GM19395 (cell line): ENCODE results near the gene PHETA1.
"Not testable (repeated sequence)": the region's sequence is repeated elsewhere in the genome, so short reads cannot be mapped to it uniquely, and the experiment has no call there.

Experiments used
- ATAC-seq: cut with Tn5 transposase; IDR thresholded peaks from one replicate; pipeline ENCODE4 v1.9.1; 2021; ENCODE audit warnings: mild to moderate bottlenecking, moderate library complexity; ENCODE audit not compliant: unreplicated experiment

The PHETA1 gene

DNA sequence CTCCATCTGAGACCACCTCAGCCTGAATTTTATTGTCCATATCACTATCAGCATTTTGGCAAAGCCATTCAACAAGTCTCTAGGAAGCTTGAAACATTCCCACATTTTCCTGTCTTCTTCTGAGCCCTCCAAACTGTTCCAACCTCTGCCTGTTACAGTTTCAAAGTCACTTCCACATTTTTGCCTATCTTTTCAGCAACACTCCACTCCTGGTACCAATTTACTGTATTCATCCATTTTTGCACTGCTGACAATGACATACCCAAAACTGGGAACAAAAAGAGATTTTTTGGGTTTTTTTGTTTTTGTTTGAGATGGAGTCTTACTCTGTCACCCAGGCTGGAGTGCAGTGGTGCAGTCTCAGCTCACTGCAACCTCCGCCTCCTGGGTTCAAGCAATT, 4.3 kb upstream of the PHETA1 start:
- ATAC-seq: not testable (repeated sequence)

DNA sequence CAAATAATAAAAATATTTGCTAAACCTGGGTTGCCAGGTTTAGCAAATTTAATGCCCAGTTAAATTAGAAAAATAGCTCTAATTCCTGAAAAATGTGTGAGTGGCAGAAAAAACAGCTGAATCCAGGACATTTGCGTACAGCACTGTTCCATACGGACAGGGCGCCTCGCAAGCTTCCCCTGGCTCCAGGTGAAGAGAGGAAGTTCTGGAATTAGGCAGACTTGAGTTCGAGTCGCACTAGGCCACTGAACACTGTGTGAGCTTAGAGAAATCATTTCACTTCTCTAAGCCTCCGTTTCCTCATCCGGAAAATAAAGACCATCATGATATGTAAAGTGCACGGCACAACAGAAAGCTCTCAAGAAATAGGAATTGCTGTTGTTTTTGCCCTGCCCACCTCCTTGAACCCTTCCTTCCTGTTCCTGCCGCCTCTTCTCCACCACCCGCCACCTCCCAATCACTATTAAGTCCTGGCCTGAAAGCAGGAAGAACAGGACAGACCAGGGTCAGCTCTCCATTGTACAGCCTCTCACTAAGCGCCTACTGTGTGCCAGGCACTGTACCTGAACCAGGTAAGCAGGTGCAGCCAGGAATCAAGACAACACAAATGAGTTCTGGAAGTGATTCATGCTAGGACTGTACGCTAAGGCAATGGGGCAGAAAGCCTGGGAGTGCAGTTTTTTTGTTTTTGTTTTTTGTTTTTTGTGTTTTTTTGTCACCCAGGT, 763 bp upstream of the PHETA1 start:
- no peak for ATAC-seq

DNA sequence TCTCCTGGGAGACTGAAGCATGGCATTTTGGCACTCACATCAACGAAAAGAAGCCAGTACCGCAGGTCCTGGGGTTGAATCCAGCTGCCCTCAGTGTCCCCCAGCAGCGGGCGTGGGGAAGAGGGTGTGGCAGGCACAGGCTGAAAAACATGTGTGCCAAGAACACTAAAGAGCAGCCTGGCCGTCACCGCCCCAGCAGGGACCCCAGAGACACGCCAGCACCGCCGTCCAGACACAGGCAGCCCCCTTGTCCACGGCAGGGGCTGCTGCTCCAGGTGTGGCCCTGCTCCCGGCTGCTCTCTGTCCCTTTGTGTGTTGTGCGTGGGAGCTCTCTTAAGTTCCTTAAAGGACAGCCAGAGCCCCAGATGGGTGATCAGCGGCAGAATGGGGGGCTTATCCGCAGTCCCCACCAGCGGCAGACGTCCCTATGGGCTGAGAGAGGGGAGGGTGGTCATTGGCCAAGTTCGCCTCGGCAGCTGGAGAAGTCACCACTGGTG, 556 bp downstream of the PHETA1 start:
- ATAC-seq: no peak

DNA sequence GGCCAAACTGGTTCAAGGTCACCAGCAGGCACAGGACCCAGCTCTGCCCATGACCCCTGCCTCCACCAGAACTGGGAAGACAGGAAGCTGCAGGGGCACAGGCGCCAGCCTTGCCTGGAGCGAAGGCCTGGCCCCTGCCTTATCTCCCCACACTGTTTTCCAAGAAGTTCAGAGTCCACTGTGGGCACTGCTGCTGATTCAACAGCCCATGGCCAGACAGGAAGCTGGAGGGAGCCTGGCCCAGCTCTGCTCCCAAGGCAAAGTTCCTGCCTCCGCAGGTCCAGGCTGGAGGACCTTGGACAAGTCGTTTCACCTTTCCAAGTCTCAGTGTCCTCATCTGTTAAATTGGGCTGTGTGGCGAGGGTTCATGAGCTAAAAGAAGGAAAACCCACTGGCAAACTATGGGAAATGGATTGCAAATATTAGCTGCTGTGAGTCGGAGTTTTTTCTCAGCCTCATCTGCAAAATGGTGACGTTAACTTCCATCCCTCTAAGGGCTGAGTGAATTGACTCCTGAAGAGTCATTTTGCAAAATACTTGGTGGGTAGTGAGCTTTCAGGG, 1.2 kb downstream of the PHETA1 start:
- no peak for ATAC-seq

DNA sequence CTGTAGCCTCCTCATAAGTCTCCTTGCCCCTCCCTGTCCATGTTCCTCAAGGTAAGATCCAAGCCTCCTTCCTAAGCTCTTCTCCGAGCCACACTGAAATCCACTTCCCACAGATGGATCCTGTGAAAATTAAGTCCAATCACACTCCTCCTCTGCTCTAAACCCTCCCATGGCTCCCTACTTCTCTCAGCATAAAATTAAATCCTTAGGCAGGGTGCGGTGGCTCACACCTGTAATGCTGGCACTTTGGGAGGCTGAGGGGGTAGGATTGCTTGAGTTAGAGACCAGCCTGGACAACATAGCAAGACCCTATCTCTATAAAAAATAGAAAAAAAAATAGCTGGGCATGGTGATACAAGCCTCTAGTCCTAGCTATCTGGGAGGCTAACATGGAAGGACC, 2.3 kb downstream of the PHETA1 start:
- ATAC-seq: no peak

DNA sequence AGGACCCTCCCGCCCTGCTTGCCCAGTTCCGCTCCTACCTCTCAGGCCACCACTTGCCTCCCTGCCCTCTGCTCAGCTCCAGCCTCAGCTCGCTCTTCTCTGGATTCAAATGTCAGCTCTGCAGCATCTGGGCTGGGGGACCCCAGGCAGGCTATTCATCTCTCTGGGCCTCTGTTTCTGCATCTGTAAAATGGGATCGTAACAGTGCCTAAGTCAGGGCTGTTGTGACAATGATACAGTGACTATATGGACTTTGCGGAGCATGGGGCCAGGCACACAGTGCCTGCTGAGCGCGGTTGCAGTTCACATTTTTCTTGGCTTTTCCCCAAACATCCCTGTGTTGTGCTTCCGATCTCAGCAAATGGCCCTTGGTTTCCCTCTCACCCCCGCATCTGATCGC, 2.8 kb downstream of the PHETA1 start:
- no peak for ATAC-seq

DNA sequence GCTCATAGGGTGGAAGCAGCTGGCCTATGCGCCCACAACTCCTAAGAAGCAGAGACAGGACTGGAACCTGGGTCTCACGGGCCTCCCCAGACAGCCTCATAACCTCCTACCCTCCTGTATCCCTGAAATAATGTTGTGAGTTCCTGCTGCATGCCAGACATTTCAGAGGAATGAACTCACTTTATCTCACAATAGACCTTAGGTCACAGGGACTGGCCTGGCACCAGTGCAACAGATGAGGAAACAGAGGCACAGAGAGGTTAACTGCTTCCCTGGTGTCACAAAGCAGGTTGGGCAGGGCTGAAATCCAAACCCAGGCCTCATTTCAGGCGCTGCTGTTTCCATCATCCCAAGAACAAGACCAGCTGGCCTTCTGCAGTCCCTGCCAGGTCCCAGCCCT, 5.3 kb downstream of the PHETA1 start:
- ATAC-seq: no peak

DNA sequence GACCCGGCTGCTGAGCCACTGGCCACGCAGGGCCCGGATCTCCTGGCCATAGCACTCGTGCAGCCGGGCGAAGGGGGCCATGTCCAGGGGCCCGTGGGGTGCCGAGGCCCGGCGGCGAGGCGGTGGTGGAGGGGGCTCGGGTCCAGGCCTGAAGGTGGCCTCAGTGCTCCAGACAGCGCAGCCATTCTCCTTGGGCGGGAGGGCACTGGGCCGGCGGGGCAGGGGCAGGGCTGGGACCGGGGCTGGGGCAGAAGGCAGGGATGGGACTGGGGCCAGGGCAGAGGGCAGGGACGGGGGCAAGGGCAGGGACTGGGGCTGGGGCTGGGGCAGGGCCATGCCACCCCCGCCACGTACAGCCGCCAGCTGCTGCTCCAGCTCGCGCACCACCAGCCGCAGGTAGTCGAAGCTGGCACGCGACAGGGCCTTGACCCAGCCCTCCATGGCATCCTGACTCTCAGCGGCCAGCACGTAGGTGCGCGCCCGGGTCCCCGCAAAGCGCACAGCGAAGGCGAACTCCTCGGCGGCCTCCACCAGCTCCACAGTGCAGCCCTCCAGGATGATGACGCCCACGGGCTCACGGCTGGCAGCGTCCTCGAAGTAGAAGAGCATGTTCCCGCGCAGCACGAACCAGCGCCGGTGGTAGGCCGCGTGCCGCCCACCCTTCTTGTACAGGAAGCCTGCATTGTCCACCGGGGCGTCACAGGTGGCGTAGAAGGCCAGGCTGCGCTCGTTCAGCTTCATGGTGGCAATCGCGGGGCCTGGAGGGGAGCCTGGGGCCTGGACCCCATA, 6.0 kb downstream of the PHETA1 start:
- no peak for ATAC-seq

DNA sequence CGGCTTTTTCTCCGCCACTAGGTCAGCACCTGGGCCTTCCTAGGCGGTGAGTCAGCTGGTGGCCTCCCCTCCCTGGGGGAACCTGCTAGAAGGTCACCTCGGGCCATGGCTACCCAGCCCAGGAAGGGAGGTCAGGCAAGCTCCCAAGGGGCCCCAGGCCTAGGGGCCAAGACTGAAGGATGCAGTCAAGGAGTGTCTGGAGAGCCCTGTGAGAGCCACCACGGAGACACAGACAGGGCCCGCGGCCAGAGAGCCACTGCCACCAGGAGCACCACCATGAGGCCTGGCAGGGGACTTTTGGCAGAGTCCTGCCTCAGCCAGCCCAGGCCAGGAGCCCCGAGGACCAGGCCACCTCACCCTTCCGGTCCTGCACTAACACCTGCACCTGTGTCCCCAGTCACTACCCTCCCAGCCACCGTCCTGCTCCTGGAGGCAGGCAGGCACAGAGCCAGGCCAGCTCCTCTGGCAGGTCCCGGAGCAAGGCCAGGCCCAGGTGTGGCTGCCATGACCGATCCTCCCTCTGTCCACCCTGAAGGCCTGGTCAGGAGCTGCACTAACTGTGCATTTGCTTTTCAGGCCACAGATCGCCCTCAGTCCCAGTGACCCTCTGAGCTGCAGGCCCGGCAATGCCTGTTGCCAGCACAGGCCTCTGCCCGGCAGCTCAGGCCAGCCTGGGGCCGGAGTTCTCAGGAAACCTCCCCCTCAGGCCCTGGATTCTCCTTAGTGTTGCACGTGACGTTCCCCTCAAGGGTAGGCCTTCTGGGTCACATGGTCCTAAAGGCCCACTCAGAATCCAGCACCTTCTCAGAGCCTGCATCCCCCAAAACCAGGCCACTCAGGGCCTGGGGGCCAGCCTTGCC, 6.9 kb downstream of the PHETA1 start:
- ATAC-seq: no peak

DNA sequence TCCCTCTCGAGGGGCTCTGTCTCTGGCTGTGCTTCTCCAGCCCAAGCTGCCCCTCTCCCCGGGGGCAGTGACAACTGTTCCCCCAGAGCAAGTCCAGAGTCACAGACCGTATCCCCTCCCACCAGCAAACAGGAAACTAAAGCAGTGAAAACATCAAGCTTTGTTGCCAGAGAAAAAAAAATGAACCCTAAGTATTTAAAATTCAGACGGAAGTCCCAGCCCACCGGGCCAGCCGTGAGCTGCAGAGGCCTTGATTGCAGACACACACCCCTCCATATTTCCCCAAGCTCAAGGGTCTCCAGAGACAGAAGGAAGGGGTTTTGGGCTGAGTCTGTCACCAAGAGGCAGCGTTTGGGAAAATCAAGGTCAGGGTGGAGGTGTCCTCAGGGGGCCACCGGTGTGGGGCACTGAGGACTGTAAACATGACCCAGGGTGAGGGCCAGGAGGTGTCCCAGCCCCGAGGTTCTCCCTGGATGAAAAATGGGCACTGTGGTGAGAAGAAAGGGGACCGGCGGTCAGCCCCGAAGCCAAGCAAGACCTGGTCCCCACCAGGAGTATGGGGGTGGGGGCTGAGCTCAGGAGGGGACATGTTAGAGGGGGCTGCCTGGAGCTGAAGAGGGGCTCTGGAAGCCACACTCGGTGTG, 7.7 kb downstream of the PHETA1 start:
- ATAC-seq: no peak

DNA sequence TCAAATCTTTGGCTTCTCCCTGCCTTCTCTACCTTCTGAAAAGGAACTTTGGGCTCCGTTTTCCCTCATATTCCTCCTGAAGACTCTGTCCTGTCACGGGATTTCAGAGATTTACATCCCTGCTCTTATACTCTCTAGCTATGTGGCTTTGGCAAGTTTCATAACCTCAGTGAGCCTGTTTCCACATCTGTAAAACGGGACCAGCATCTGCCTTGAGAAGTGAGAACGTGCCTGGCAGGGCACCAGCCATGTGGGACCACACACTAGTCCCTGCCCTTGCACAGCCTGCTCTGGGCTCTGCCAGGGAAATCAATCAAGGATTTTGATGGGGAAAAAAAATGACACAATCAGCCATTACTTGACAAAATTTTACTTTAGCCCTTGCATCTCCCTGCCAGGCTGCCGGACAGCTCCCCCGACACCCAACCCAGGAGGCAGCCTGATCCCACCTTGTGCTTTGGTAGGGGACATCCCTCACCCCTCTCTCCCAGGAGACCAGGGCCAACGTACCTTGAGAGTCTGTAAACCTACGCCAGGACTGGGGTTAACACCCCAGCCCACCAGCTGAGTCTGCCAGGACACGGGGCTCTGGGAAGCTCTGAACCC, 8.5 kb downstream of the PHETA1 start:
- no peak for ATAC-seq

DNA sequence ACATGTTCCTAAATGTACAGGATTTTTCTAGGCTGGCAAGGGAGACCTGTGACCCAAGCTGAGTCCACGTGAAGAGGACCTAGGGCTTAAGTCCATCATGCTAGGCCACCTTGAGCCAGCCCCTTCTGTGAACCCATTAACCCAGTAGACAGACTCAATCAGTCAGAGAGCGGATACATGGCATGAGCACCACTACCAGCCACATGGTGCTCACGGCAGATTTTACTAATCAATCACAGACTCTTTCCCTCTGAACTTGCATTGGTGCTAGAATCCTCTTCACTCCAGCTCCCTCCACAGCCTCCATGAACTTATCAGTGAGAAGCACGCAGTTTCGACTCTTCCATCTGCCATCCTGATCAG, 9.0 kb downstream of the PHETA1 start:
- no peak for ATAC-seq

DNA sequence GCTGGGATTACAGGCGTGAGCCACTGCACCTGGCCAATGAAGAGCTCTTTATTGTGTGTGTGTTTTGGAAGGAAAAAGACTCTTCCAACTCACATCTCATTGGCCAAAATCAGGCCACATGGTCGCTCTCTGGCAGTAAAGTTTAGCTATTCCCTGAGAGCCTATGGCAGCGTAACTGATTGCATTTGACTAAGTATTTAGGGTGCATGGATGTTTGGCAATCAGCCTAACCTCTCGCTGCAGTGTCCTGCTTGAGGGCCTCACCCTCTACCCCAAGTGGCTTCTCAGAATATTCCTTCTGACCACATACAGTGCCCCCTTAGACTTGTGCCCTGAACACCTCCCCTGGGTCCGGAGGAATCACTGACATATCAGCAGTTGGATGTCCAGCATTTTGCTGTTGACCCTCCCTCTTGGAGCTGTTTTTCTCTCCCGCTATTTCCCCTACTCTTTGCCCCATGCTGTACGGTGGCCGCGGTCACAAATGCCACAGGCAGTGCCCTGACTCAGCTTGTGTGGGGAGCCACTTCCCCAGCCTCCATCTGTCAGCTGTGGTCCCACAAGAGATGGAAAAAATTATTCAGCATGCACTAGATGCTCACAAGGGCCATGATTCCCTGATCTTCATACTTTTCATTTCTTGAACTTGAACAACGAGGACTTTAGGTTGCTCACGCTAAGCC, 9.5 kb downstream of the PHETA1 start:
- no peak for ATAC-seq

DNA sequence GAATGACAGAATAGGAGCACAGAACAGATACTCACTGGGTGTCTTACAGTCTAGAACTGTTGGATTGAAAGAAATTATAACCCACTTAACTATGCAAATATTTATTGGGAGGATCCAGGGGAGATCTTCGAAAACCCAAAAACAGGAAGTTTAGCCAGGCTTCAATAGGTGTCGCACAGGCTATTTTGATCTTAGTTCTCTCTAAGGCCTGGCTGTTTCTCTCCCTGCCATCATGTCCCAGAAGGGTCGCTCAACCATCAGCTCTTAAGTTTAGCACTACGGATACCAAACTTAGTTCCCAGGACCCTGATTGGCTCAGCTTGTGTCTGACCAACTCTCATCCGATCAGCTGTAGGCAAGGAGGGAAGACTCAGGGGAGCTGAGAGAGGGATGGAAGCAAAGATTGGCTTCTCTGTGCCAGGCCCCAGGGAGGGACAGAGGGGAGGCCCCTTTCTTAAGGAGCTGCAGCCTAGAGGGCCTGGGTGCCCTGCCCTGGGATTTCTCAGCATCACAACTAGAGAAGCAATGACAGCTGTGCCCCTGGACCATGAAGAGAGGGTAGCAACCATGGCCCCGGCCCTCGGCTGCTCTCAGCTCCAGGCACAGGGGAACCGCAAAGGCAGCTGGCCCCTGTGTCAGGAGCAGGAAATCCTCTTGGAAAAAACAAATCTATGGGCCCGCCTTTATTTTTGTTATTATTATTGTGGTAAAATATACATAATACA, 13.5 kb downstream of the PHETA1 start:
- no peak for ATAC-seq

DNA sequence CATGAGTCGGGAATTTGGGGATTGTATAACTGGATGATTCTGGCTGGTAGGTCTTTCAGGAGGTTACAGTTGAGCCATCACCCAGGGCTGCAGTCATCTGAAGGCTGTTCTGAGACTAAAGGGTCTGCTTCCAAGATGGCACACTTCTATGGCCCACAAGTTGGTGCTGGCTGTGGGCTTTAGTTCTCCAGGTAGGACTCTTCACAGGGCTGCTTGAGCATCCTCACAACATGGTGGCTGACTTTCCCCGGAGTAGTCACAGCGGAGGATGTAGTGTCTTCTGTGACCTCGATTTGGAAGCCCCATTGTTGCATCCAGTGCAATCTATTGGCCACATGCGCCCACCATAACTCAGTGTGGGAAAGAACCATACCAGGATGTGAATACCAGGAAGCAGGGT, 14.4 kb downstream of the PHETA1 start:
- ATAC-seq: no peak

DNA sequence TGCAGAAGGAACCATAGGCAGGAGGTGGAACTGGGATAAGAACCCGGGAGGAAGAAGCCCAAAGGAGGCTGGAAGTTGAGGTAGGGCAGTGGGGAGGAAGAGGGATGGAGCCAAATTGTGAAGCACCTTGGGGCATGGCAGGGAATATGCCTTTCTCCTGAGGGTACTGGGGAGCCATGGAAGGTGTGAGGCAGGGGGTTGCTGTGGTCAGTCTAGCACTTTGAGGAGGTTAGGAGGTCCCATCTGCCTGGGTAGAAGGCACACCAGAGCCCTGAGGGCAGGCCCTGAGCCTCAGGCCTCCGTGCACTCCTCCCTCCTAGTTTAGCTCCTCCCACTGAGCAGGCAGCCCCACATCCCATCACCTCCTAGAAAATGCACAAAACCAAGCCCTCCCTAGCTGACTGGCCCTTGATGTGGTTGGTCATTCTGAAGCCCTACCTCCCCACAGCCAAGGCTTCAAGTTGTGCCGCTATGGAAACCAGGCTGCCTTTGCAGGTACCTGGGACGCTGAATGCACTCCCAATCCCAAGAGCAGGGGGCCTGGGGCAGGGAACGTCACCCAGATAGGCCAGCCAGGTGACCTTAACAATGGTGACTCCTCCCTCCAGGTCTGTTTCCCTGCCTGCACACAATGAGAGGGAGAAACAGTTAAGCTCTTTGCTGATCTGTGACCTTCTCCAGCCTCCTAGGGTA, 15.1 kb downstream of the PHETA1 start:
- no peak for ATAC-seq

DNA sequence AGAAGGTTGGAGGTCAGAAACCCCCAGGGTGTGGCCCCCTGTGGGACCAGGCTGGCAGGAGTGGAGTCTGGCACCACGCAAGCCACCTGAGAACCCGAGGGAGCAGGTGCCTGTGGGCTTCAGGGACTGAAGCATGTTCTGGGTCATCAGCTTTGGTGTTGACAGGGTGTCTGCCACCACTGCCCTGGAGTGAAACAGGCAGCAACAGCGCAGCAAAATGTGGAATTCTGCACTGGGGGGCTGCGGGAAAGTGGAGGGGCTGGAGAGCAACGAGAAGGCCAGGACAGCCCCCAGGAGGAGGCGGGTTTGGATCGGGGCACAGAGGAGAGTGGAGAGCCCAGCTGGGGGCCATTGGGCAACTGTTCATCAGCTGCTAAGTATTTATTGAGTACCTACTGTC, 15.9 kb downstream of the PHETA1 start:
- no peak for ATAC-seq

DNA sequence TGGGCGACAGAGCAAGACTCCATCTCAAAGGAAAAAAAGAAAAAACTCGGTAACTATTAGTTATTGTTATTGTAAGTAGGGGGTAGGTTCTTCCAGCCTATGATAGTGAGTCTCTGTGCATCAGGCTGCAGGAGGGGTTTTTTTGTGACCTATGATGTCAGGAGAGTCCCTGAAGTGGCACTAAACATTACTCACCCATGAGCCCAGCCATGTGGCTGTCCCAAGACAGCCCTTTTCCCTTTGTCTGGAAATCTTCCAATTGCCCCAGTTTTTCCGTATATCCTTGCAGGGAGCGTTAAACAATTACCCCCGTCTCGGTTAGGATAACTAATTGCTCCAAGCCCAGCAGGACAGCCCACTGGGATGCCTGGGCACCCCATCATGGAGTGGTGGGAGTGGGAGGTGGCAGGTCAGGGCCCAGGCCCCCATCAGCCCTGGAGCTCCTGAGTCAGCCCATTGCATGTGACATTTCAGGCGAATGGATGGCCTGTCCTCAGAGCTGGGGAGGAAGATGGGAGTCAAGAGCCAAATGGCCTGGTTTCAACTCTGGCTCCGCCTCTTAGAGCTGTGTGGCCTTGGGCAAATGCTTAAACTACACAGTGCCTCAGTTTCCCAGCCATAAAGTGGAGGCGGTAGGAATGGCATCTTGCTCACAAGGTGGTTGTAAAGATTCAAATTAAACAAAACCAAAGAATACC, 16.4 kb downstream of the PHETA1 start:
- no peak for ATAC-seq
